ENCODE measurements around the gene NLGN3. TPM values are rescaled to one million over a fixed set of nuclear protein-coding genes. Genes with fewer than 3 reads are reported as not detected.

NLGN3 gene
- total RNA-seq, 3 donors from 2014 or later: under 0.01 to 1.0 (median 0.32) TPM

DNA sequence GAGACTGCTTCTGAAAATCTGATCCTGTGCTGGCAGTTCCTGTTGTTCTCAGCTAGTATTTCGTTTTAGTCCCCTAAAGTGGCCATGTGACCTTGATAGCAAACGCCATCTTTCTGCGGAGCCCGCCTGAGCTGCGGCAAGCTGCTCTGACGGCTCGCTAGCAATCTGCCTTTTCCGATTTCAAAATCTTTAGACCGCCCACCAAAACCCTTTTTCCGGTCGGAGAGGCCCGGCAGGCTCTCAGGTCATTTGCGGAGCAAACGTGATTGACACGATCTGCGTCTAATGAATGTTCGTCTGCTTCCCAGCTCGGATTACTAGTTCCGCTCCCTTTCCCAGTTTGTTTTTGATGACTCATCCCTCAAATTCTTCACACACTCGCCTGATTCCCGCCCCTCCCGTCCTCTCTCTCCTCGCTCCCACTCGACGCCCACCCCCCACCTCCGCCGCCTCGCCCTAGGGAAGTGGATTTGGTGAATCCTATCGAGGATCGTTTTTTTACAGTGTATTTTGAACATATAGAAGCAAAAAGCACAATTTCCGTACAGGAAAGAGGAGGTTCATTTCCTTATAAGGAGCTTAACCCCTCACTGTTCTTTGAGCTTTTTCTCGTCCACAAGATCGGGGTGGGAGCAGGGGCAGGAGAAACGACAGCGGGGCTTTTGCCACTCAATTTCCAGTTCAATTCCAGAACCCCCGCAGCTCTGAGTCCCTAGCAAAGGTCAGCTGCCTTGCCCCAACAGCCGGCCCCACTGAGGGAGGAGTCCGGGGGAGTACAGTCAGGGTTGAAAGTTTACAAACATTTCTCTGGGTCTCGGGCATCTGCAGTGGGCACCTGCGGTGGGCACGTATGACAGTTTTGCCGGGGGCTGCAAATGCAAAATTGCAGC lies 37.5 kb downstream of the NLGN3 start:
- Histone ChIP-seq H3K4me1 (no peaks in the 10 kb centered on the region), H3K9me3 (no peaks in the 10 kb centered on the region), H3K27ac (peak overlapping the region; percentile 89 to 90), H3K4me3 (peak overlapping the region; percentile 42 to 66 (median 52)), H3K27me3 (peaks cover 0 to 33% of the 10 kb centered on the region in 2 donors), H3K36me3 (no peaks in the 10 kb centered on the region)
- peak; percentile 70 to 88 for DNase-seq (ENCODE audit: low spot score in 2 of 2)
- intact Hi-C loops (cut with DNase I; ENCODE audit: low total_unique reads): no loop called here
- TF ChIP-seq, protein P1, sequence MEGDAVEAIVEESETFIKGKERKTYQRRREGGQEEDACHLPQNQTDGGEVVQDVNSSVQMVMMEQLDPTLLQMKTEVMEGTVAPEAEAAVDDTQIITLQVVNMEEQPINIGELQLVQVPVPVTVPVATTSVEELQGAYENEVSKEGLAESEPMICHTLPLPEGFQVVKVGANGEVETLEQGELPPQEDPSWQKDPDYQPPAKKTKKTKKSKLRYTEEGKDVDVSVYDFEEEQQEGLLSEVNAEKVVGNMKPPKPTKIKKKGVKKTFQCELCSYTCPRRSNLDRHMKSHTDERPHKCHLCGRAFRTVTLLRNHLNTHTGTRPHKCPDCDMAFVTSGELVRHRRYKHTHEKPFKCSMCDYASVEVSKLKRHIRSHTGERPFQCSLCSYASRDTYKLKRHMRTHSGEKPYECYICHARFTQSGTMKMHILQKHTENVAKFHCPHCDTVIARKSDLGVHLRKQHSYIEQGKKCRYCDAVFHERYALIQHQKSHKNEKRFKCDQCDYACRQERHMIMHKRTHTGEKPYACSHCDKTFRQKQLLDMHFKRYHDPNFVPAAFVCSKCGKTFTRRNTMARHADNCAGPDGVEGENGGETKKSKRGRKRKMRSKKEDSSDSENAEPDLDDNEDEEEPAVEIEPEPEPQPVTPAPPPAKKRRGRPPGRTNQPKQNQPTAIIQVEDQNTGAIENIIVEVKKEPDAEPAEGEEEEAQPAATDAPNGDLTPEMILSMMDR (IDR thresholded peaks at IDR 0.05): no peak
- TF ChIP-seq POLR2A (IDR thresholded peaks at IDR 0.05) (peak; percentile 57), POLR2AphosphoS5 (IDR thresholded peaks at IDR 0.05) (peak in 2 of 3 donors; percentile 51 to 76)

DNA sequence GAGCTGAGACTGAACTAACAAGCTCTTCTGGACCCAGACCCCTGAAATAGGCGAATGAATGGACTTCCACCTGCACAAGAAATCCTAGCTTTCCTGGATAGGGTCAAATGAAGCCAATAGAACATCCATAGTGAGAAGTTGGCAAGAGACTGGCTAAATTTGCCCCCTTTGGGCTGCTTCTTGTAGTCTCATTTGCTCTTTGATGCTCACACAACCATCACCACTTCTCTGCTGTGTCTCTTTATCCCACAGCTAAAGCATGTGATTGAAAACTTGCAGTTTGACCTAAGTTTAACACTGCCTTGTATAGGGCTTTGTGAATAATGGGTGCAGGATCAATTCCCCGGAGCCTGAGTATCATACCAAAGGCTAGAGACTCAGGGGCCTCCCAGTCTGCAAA lies 38.2 kb downstream of the NLGN3 start:
- Histone ChIP-seq H3K4me3 (peak overlapping the region; percentile 42 to 66 (median 52)), H3K9me3 (no peaks in the 10 kb centered on the region), H3K27me3 (peaks cover 0 to 33% of the 10 kb centered on the region in 2 donors), H3K4me1 (no peaks in the 10 kb centered on the region), H3K36me3 (no peaks in the 10 kb centered on the region), H3K27ac (peak overlapping the region; percentile 86 to 90)
- no peak for DNase-seq (ENCODE audit: low spot score in 2 of 2)
- intact Hi-C loops (cut with DNase I; ENCODE audit: low total_unique reads): no loop called here
- TF ChIP-seq, protein P1 (IDR thresholded peaks at IDR 0.05): no peak
- no peak for TF ChIP-seq POLR2AphosphoS5 (IDR thresholded peaks at IDR 0.05)

DNA sequence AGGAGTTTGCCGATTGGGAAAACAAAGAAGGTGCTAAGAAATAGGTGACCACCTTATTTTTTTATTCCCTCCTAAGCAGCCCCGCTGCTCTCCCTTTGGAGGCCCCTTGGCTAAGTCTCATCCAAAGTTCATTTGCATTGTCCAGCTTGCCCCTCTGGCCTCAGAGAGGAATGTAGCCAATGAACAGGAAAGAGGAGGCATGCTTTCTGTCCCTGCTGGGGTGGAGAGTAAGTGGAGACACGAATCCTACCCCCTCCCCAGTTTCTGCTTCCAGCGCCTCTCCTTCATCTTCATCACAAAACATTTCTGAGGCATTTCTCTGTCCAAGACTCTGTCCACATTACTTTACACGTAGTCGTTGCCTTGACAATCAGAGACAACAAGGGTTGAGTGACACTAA lies 38.7 kb downstream of the NLGN3 start:
- intact Hi-C loops (cut with DNase I; ENCODE audit: low total_unique reads): no loop called here
- TF ChIP-seq, protein P1 (IDR thresholded peaks at IDR 0.05): no peak
- H3K4me3 ChIP-seq: no peak overlapping the region
- no peak overlapping the region for H3K27ac ChIP-seq
- no peaks in the 10 kb centered on the region for H3K36me3 ChIP-seq
- DNase-seq (ENCODE audit: low spot score in 2 of 2): no peak
- no peaks in the 10 kb centered on the region for H3K4me1 ChIP-seq
- no peaks in the 10 kb centered on the region for H3K9me3 ChIP-seq
- peaks cover 0 to 29% of the 10 kb centered on the region in 2 donors for H3K27me3 ChIP-seq

DNA sequence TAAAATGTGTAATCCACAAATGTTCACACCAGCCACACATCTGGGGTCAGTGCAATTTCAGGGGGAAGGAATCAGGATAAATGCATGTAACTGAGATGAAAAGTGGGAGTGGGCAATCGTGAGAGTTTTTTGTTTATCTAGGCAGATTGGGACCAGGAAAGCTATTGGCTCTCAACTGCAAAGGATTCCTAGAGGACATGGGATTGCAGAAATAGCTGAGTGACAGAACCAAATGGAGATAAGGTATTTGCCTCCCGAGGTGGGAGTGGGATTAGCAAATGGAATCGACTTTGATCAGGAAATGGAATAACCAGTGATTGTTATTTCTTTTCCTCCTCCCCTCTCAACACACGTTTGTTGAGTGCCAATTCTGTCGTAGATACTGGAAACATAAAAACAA lies 39.5 kb downstream of the NLGN3 start:
- Histone ChIP-seq H3K4me3 (no peak overlapping the region), H3K27ac (no peak overlapping the region), H3K9me3 (no peaks in the 10 kb centered on the region), H3K4me1 (no peaks in the 10 kb centered on the region), H3K27me3 (peaks cover 0 to 27% of the 10 kb centered on the region in 2 donors), H3K36me3 (no peaks in the 10 kb centered on the region)
- no peak for TF ChIP-seq POLR2AphosphoS5 (IDR thresholded peaks at IDR 0.05)
- TF ChIP-seq POLR2A (IDR thresholded peaks at IDR 0.05): no peak
- intact Hi-C loops (cut with DNase I; ENCODE audit: low total_unique reads): no loop called here
- no peak for DNase-seq (ENCODE audit: low spot score in 2 of 2)

DNA sequence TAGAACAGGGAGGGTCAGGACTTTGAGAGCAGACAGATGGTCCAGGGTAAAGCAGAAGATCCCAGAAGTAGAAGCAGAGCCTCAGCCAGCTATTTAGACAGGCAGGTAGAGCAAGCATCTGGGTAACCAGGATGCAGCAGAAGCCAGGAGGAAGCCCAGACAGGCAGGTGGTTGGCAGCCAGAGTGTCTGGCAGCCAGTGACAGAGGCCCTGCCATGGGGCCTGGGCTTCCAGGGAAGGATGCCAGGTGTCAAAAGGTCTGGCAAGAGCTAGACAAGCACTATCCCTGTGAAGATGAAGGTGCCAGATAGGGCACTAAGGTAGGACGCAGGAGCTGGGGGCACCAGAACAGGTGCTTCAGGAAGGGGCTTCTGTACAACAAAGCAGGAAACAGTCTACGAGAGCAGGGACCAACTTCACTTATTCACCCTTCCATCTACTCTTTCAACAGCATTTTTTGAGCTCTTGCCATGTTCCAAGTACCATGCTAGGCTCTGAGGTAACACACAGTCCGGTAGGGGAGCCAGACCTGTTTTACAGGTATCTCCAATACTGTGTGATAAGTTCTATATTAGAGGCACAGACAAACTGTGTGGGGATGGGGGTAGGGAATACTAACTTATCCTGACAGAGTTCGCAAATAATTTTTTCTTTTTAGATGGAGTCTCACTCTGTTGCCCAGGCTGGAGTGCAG lies 40.3 kb downstream of the NLGN3 start:
- Histone ChIP-seq H3K9me3 (no peaks in the 10 kb centered on the region), H3K27ac (peak overlapping the region in 1 of 2 donors; percentile 48), H3K4me1 (no peaks in the 10 kb centered on the region), H3K27me3 (peaks cover 0 to 21% of the 10 kb centered on the region in 2 donors), H3K4me3 (no peak overlapping the region), H3K36me3 (no peaks in the 10 kb centered on the region)
- DNase-seq (ENCODE audit: low spot score in 2 of 2): no peak
- intact Hi-C loops (cut with DNase I; ENCODE audit: low total_unique reads): no loop called here
- TF ChIP-seq POLR2AphosphoS5 (IDR thresholded peaks at IDR 0.05) (no peak), POLR2A (IDR thresholded peaks at IDR 0.05) (no peak)
- TF ChIP-seq, protein P1 (IDR thresholded peaks at IDR 0.05): no peak
